MM.1S (cell line): ENCODE data around the gene KDM6A.

Experiments used
- DNase-seq: peaks from one replicate; pipeline ENCODE4 v3.0.0-alpha.2; 2015
- H2AFZ ChIP-seq: fragments of 300-600 bp; sonication (generic); 2 replicates; pipeline ENCODE4 v1.6.0; 2016; ENCODE audit warnings: antibody characterized with exemption, low read length
- H3F3A ChIP-seq: fragments of 300-600 bp; sonication (generic); 2 replicates; pipeline ENCODE4 v1.6.1; 2016; ENCODE audit warnings: mild to moderate bottlenecking, antibody characterized with exemption, low read length, moderate library complexity, mixed read lengths; ENCODE audit not compliant: insufficient read depth
- H3K27ac ChIP-seq: fragments of 300-600 bp; sonication (generic); 2 replicates; pipeline ENCODE4 v1.5.1; 2016; ENCODE audit warnings: mild to moderate bottlenecking, low read length
- H3K27me3 ChIP-seq: fragments of 300-600 bp; sonication (generic); replicated peaks from 2 replicates; pipeline ENCODE4 v1.6.0; 2016; ENCODE audit warnings: low read length; ENCODE audit not compliant: insufficient read depth
- H3K36me3 ChIP-seq: fragments of 300-600 bp; sonication (generic); replicated peaks from 2 replicates; pipeline ENCODE4 v1.6.1; 2016; ENCODE audit warnings: mild to moderate bottlenecking, low read length, mixed read lengths; ENCODE audit not compliant: insufficient read depth
- H3K4me1 ChIP-seq: fragments of 300-600 bp; sonication (generic); 2 replicates; pipeline ENCODE4 v1.6.1; 2016; ENCODE audit warnings: low read length, mixed read lengths
- H3K4me2 ChIP-seq: fragments of 300-600 bp; sonication (generic); 2 replicates; pipeline ENCODE4 v1.6.0; 2016; ENCODE audit warnings: low read depth, low read length
- H3K4me3 ChIP-seq: fragments of 300-600 bp; sonication (generic); 2 replicates; pipeline ENCODE4 v1.5.1; 2016; ENCODE audit warnings: low read length, mixed read lengths
- H3K79me2 ChIP-seq: fragments of 300-600 bp; sonication (generic); 2 replicates; pipeline ENCODE4 v1.6.1; 2016; ENCODE audit warnings: mixed run types, low read length, mixed read lengths
- H3K9ac ChIP-seq: fragments of 300-600 bp; sonication (generic); 2 replicates; pipeline ENCODE4 v1.6.1; 2016; ENCODE audit warnings: low read length, mixed read lengths
- H3K9me2 ChIP-seq: fragments of 300-600 bp; sonication (generic); replicated peaks from 2 replicates; pipeline ENCODE4 v1.6.1; 2016; ENCODE audit warnings: mild to moderate bottlenecking, low read length, mixed read lengths; ENCODE audit not compliant: insufficient read depth
- H3K9me3 ChIP-seq: fragments of 300-600 bp; sonication (generic); replicated peaks from 2 replicates; pipeline ENCODE4 v1.6.1; 2016; ENCODE audit warnings: mild to moderate bottlenecking, low read length, mixed read lengths; ENCODE audit not compliant: insufficient read depth
- H4K20me1 ChIP-seq: fragments of 300-600 bp; sonication (generic); 2 replicates; pipeline ENCODE4 v1.6.1; 2016; ENCODE audit warnings: mild to moderate bottlenecking, low read length, moderate library complexity, mixed read lengths; ENCODE audit not compliant: insufficient read depth
- CTCF ChIP-seq: fragments of 300-600 bp; sonication (generic); IDR thresholded peaks from 2 replicates; pipeline ENCODE4 v1.5.1; 2016; ENCODE audit warnings: antibody characterized with exemption, low read length, mixed read lengths
- EZH2 ChIP-seq: fragments of 300-600 bp; sonication (generic); optimal IDR thresholded peaks from 2 replicates; pipeline ENCODE3; 2017; ENCODE audit warnings: low read depth, mild to moderate bottlenecking, antibody characterized with exemption, low read length, mixed read lengths
- EZH2phosphoT487 ChIP-seq: fragments of 300-600 bp; sonication (generic); IDR thresholded peaks from 2 replicates; pipeline ENCODE4 v1.6.1; 2018; ENCODE audit warnings: antibody characterized with exemption, low read length

Gene KDM6A

GRCh38 chrX:44951572-44952067 is 78.6 kb downstream of the KDM6A start:
- Histone ChIP-seq H3K79me2 (peaks cover 97% of the 10 kb centered on the region), H3K27ac (no peak overlapping the region), H4K20me1 (peaks cover 4% of the 10 kb centered on the region; the same call in 1 of the 2 replicates), H3K4me3 (no peak overlapping the region), H3K4me2 (no peak overlapping the region), H3K9me3 (no peaks in the 10 kb centered on the region), H3K9me2 (no peaks in the 10 kb centered on the region), H3K9ac (no peak overlapping the region), H3K27me3 (no peaks in the 10 kb centered on the region), H3K36me3 (no peaks in the 10 kb centered on the region), H3K4me1 (no peaks in the 10 kb centered on the region), H2AFZ (no peak overlapping the region), H3F3A (no peaks in the 10 kb centered on the region)
- TF ChIP-seq EZH2, result no peak
- no peak for TF ChIP-seq EZH2phosphoT487
- no peak for TF ChIP-seq CTCF
- DNase-seq, result no peak

DNA sequence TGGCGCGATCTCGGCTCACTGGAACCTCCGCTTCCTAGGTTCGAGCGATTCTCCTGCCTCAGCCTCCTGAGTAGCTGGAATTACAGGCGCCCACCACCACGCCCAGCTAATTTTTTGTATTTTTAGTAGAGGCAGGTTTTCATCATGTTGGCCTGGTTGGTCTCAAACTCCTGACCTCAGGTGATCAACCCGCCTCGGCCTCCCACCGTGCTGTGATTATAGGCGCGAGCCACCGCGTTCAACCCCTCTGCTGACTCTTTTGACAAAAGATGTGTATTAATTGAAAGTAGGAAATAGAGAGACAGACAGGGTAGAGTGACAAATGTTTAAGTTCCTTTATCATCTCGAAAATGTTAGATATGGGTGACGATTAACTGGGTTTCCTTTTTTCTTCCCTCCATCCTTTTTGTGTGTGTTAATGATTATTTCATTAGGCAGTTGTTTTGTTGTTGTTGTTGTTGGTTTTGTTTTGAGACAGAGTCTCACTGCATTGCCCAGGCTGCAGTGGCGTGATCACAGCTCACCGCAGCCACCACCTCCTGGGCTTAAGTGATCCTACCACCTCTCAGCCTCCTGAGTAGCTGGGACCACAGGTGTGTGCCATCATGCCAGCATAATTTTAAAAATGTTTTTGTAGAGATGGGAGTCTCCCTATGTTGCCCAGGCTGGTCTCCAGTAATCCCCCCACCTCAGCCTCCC is 79.5 kb downstream of the KDM6A start:
- no peaks in the 10 kb centered on the region for H3K36me3 ChIP-seq
- no peak overlapping the region for H3K4me3 ChIP-seq
- H3K9me2 ChIP-seq, result no peaks in the 10 kb centered on the region
- no peak overlapping the region for H3K4me2 ChIP-seq
- H3K27me3 ChIP-seq, result no peaks in the 10 kb centered on the region
- H3K79me2 ChIP-seq, result peaks cover 94% of the 10 kb centered on the region
- H3K9ac ChIP-seq, result no peak overlapping the region
- TF ChIP-seq CTCF (no peak), EZH2phosphoT487 (no peak), EZH2 (no peak)
- H3K4me1 ChIP-seq, result no peaks in the 10 kb centered on the region
- H4K20me1 ChIP-seq, result peaks cover 4% of the 10 kb centered on the region; the same call in 1 of the 2 replicates
- DNase-seq, result no peak
- H3K27ac ChIP-seq, result no peak overlapping the region
- no peaks in the 10 kb centered on the region for H3K9me3 ChIP-seq
- no peak overlapping the region for H2AFZ ChIP-seq
- no peaks in the 10 kb centered on the region for H3F3A ChIP-seq

- H3K4me1 ChIP-seq, result no peaks in the 10 kb centered on the region
- H4K20me1 ChIP-seq, result no peaks in the 10 kb centered on the region
- no peaks in the 10 kb centered on the region for H3K36me3 ChIP-seq
- DNase-seq, result no peak
- no peak overlapping the region for H3K4me2 ChIP-seq
- no peaks in the 10 kb centered on the region for H3F3A ChIP-seq
- H3K27ac ChIP-seq, result no peak overlapping the region
- H3K9ac ChIP-seq, result no peak overlapping the region
- H3K9me3 ChIP-seq, result no peaks in the 10 kb centered on the region
- H3K4me3 ChIP-seq, result no peak overlapping the region
- no peak overlapping the region for H2AFZ ChIP-seq
- TF ChIP-seq CTCF (no peak), EZH2 (no peak), EZH2phosphoT487 (no peak)
- peaks cover 94% of the 10 kb centered on the region for H3K79me2 ChIP-seq
- H3K27me3 ChIP-seq, result no peaks in the 10 kb centered on the region
- H3K9me2 ChIP-seq, result no peaks in the 10 kb centered on the region
Measured at GRCh38 chrX:44953734-44954502, 80.9 kb downstream of the KDM6A start.
